Stimulated activated CD4-positive, alpha-beta T cell treated with anti-CD3 and anti-CD28 coated beads, Interleukin-2, amount 100 ng/mL, for 4 hours (primary cell): Measurements from ENCODE around the gene BMP7.
"Not testable (repeated sequence)": the region's sequence is repeated elsewhere in the genome, so short reads cannot be mapped to it uniquely, and the experiment has no call there.

ENCODE experiments used
- DNase-seq: peaks from one replicate; pipeline ENCODE4 v3.0.0-alpha.2; 2020; ENCODE audit warnings: low read depth

Gene BMP7

DNA sequence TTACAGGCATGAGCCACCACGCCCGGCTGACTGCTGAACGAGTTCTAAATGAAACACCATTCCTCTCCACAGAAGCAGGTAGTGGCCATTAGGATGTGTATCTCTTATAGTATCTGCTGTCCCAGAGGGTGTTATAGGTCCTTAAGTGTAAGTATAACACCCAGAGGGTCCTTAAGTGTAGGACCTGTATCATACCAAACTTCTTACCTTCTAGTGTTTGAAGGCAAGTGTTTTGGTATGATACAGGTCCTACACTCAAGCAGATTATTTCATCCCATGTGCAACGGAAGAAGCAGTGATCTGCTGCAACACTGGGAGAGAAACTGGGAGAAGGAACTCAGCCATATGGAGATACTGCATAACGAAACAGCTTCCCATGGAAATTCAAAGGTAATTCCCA is 17.4 kb downstream of the BMP7 start:
- DNase-seq = no peak

DNA sequence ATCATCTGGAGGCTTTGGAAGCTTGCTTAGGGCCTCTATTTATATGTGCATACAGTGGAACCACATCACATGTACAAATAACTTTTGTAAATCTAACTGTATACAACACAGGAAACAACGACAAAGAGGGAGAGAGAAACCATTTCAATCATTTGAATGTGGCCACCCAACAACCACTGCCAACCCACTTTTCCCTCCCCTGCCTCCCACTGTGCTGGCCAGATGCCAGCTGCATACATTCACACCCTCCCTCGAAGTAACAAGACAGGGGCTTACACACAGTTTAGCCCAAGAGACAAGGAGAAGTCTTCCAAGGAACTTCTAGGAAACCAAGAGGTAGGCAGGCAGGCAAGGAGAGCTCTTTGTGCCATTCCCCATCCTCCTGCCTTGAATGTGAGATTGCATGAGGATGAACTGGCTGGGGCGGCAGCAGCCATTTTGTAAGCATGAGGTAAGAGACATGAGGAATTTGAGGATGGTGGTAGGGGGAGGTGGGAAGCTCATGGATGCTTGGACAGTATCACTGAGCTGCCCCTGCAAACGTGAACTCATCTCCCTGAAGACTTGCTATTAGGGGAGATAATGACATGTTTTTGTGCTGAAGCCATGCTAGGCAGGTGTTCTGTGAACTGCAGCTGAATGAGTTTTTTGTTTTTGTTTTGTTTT is 18.2 kb downstream of the BMP7 start:
- no peak for DNase-seq

DNA sequence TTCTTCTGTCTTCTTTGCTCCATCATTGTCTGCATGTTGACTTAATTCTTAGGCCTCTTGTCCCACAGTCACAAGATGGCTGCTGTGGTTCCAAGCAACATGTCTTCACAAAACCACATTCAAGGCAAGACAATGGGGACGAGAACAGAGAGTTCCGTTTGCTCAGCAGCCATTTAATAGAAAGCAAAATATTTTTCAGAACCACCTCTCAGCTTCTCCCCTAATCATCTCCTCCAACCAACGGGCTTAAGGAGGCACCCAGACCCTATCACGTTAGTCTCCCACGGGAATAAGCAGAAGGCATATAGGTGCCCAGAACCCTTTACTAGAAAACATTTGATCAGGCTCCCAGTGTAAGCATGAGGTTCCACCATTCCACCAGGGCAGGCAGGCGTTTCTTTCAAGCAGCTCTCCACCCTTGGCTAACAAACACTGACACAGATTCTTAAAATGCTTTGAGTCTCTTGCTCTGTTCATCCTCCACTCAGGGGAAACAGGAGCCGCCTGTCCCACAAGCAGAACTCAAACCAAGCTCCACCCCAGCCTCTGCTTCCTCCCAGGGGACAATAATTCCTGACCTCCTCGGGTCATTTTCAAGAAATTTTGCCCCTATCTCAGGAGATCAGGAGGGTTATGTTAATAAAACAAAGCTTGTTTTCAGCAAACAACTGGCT is 19.0 kb downstream of the BMP7 start:
- no peak for DNase-seq

DNA sequence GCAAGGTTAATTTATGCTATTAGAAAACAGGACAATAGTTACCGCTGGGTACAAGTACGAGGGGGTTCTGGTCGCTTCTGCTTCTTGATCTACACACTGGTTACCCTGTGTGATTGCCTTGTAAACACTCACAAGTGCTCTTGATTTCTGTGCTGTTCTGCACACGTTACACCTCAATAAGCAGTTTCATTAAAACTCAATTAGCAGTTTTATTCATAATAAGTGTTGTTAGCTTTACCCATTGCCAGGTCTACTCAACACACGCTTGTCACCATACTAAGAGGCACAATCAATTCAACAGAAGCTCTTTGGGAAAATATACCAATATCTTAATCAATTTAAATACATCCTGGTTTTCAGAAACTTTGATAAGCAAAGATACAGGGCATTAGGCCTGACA is 20.4 kb downstream of the BMP7 start:
- DNase-seq = no peak

DNA sequence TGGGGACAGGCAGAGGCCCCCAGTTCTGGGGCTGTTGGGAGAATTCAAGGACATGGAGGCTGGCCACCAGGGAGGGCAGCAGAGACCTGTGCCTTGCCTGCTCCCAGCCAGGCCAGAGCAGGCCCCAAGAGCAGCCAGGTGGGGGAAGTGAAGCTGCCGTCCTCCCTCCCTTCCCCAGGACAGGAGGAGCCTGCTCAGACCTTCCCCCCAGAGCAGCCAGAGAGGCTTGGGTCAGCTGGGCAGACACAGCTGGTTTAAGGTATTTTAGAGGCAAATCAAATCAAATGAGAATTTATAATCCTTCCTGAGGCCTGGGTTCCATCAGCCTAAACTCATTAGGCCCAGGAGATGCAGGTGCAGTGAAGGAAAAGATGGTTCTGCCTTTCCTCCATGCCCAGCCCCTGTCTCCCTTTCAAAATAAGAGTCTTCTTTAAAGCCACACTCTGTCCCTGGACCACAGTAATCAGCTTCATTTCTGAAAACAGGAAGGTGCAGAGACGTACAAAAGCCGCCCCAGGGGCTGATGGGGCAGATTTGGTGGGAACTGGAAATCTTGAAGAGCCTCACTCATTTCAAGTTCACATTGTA is 21.7 kb downstream of the BMP7 start:
- no peak for DNase-seq

DNA sequence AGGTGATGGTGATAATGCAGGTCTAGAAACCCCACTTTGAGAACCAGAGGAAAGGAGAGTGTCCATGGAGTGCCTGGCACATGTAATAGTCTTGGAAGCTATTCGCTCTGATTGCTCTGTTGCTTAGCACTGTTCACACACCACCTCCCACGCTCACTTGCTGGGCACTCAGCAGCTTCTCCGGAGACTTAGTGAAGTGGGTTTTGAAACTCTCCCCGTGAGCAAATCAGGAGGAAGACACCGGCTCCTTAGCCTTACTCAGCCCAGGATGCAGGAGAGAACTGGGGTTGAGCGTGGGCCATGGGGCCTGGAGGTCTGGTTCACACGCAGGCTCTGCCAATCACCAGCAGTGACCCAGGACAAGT is 22.2 kb downstream of the BMP7 start:
- no peak for DNase-seq

DNA sequence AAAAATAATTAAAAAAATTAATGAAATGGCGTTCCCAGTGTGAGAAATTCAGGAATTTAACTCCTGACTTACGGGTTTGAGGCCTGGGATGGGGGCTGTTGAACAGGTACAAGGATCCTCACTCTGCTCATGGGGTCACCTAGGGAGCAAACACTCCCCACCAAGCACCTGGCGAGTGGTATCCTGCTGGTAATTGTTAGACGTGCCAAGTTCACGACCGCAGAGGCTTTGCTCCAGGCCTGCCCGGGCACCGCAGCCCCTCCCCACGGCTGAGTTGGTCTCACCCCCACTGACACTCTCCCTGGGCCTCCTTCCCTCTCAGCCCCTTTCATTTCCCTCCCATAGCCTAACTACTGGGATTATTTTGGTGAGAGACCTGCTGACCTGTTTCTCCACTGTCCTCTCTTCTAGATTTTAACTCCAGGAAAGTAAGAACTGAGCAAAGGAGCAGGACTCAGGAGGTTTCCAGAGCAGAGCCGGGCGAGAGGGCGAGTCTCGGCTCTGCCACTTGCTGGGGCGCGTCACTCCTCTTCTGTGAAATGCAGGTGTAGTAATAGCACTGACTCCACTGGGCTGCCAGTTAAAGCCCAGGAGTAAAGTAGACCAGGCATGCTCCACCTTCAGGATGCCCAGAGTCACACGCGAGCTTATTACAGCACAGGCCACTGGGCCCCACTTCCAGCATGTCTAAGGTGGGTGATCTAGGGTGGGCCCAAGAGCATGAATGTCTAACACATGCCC is 22.8 kb downstream of the BMP7 start:
- no peak for DNase-seq

DNA sequence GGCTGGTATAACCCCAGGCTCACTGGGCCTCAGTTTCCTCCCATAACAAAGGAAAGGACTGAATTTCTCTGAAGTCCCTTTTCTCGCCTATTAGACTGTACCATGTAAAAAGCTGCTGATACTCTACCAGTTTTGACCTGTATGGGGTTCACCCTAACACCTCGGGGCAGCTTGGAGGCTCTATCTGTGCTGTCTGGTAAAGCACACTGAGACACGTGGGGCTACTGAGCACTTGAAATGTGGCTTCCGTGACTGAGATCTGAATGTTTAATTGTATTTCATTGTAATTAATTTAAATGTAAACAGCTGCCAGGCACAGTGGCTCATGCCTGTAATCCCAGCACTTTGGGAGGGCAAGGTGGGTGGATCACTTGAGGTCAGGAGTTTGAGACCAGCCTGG is 24.0 kb downstream of the BMP7 start:
- no peak for DNase-seq

DNA sequence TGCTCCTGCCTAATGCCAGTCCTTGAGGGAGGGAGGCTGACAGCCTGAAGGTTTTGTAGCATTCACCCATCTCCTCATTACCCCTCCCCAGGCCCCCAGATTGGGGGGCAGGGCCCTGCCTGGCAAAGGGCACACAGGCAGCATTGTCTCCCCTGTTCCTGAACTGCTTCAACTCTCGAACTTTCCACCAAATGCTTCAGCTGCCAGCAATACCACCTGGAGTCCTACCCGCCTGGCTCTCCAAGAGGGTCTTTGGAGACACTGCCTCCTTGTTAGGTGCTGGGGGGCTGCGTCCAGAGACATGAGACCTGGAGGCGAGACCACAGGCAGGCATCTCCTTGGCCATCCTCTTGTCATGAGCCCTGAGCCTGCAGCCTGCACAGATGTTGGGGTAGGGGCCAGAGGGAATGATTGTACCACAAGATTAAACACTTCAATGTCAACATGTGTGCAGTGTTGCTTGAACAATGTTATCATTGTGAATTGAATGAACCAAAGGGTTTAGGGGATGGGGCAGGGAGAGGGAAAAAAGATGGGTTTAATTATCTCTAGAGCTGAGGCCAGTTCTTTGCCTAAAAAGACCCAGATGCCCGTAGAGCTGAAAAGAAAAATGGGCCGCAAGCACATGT is 25.0 kb downstream of the BMP7 start:
- DNase-seq = no peak

DNA sequence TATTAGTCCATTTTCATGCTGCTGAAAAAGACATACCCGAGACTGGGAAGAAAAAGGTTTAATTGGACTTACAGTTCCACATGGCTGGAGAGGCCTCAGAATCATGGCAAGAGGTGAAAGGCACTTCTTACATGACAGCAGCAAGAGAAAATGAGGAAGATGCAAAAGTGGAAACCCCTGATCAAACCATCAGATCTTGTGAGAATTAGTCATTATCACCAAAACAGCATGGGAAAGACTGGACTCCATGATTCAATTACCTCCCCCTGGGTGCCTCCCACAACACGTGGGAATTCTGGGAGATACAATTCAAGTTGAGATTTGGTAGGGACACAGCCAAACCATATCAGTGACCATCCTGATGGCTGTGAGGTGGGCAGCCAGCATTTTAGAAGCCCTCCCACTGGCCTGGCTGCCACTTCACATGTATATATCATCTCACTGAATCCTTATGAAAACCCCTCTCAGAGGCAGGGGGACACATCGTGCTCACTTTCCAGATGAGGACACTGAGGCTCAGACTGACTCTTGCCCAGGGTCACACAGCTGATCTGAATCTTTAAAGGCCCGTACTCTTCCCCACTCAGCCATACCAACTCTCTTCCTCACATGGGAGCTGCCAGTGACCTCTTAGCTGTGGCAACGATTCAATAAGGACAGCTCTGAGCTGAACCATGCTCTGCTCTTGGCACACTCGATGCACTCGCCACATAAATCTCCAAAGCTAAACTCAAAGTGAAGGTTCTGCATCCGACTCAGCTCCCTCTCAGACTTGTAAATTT is 25.7 kb downstream of the BMP7 start:
- no peak for DNase-seq

DNA sequence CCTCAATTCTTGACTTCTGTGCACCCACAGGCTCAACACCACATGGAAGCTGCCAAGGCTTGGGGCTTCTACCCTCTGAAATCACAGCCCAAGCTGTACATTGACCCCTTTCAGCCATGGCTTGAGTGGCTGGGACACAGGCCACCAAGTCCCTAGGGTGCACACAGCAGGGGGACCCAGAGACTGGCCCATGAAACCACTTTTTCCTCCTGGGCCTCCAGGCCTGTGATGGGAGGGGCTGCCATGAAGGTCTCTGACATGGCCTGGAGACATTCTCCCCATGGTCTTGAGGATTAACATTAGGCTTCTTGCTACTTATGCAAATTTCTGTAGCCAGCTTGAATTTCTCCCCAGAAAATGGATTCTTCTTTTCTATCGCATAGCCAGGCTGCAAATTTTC is 26.7 kb downstream of the BMP7 start:
- not testable (repeated sequence) for DNase-seq

DNA sequence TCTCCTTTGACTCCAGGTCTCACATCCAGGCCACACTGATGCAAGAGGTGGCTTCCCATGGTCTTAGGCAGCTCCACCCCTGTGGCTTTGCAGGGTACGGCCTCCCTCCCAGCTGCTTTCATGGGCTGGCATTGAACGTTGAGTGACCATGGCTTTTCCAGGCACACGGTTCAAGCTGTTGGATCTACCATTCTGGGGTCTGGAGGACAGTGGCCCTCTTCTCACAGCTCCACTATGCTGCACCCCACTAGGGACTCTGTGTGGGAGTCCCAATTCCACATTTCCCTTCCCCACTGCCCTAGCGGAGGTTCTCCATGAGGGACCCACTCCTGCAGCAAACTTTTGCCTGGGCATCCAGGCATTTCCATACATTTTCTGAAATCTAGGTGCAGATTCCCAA is 27.1 kb downstream of the BMP7 start:
- DNase-seq = not testable (repeated sequence)

DNA sequence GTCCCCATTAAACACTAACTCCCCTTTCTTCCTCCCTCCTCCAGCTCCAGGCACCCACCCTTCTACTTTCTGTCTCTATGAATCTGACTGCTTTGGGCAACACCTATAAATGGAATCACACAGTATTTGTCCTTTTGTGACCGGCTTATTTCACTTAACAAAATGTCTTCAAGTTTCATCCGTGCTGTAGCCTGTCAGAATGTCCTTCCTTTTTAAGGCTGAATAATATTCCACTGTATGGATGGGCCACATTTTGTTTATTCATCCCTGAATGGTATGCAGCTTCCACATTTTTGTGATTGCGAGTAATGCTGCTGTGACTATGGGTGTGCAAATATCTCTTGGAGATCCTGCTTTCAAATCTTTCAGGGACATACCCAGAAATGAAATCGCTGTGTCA is 28.4 kb downstream of the BMP7 start:
- DNase-seq = no peak

DNA sequence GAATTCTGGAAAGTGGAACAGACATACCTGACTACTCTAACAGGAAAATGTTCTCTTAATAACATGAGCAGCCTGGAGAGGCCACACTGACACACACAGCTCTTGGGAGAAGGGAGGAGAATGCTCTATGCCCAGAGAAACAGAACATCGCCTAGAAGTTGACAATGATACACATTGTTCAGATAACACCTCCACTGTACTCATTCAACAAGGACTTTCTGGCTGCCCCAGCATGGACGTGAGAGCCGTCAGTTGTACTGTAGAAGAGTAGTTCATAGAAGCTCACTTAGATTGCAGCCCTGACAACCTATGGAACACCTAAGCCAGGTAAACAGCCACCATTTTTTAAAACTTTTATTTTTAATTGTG is 28.9 kb downstream of the BMP7 start:
- DNase-seq = no peak

DNA sequence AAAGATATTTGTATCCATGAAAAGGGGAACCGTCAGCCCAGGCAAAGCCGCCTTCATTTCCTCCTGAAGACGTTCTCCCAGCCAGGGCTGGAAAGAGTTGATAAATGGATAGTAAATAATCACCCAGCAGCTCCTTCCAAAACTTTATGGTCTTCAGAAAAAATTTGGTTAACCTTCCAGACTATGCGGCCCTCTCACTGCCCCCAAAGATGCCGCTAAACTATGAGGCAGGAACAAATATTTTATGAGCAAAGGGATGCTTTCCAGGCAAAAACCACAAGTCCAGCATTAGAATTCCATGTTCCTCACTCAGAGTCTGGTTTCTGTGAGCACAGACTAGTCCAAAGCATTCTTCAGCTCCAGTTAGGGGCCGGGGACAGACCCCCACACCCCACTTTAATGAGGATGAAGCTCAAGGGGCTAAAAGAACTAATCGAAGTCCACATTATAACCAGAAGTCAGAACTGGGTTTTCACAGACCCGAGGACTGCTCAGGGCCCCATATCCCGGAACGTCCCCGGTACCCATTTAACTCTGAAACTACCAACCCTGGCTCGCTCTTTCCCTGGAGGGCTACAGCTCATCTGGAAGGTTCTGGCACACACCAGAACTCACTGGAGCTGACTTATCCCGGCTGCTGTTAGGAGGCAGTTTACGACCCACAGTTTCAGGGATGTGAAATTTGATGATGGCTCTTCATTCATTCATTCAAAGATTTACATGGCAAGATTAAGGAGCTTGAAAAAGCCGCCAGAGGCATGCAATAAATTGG is 29.4 kb downstream of the BMP7 start:
- no peak for DNase-seq

DNA sequence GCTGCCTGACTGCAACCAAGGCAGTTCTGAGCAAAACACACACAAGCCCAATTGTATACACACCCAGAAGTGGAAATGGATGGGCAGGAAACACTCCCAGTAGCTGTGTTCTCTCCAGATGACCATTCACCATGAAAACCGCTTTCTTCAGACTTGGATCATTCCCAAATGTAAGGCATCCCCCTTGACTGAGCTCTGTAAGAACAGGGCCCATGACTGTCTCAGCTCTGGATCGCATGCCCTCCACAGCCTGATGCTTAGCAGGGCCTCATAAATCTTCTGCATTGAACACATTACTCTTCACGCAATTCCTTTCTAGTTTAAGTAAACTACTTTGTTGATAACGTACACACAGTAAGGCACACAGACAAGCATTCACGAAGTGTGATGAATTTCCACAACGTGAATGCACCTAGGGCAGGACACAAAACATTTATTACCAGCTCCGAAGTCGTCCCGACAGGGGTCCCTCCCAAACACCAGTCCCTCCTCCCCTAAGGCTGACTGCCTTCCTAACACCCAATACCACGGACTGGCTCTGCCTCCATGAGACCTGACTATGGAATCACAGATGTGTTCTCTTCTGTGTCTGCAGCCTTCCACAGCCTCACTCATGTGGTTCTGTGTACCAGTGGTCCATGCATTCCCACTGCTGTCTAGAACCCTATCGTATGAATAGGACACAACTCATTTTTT is 31.7 kb downstream of the BMP7 start:
- DNase-seq = no peak

DNA sequence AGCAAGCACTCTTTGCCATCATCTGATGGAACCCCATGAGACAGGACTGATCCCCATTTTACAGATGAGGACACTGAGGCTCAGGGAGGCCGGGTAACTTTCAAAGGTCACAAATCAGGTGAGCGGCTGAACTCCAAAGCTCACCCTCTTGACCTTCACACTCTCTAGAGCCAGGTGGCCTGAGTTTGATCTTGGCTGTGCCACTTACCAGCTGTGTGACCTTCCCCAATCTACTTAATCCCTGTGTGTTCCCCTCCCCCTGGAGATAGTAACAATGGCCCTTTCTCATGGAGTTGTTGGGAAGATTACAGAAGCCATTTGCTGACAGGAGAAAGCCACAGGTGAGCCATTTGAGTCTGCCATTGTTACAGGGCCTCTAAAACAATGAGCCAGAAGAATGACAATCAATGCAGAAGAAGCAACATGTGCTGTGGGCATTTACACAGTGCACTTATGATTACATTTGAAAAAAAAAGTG is 34.5 kb downstream of the BMP7 start:
- no peak for DNase-seq

DNA sequence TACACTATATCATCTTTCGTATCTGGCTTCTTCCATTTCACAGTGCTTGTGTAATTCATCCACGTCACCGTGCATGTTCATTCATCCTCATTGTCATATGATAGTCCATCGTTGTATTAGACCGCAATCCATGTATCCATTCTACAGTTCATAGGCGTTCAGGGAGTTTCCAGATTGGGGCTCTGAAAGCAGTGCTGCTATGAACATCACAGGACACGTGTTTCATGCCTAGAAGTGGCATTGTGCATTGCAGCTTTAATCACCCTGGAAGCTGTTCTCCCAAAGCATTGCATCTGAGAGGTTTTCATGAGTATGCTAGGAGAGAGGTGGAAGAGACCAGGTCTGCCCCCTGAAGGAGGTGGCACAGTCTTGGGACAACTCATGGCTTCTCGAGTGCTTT is 35.3 kb downstream of the BMP7 start:
- no peak for DNase-seq

DNA sequence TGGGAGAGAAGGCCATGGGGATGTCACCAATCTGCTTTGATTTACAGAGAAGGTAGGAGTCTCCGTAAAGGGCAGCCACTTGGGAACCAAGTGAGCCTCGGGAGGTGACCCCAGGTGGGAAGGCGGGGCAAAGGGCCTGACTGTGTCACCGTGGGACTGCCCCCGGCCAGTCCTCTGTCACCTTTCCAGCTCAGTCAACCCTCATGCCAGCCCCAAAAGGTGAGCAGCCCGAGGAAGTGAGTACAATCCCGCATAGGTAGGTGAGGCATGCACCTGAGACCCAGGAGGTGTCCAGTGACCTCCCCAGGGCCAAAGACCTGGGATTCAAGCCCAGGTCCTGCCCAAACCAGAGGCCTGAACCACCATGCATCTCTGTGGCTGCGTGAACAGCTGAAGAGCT is 36.2 kb downstream of the BMP7 start:
- DNase-seq = no peak

DNA sequence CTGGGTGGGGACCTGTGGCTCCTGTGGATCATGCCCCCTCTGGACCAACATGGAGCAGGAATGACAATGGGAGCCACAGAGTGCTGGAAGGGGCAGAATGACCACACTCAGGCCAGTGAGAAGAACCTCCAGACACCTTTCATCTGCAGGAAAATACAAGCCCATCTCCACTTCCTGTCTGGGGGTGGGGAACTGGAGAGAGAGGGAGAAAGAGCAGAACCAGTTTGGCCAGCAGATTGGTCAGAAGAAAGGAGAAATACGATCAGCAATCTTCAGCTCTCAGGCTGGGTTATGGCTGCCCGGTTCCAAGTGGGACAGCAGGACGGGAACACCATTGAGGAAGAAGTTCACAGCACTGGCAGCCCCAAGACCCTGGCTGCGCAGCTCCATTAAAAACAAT is 37.0 kb downstream of the BMP7 start:
- no peak for DNase-seq
